Measurements from ENCODE around the gene SYNE2.
A peak's percentile ranks its signal among the peaks of the same experiment; 100 is the strongest.

GRCh38 chr14:64221391-64222003 lies 368.7 kb downstream of the SYNE2 start:
- TF ChIP-seq, protein P1, sequence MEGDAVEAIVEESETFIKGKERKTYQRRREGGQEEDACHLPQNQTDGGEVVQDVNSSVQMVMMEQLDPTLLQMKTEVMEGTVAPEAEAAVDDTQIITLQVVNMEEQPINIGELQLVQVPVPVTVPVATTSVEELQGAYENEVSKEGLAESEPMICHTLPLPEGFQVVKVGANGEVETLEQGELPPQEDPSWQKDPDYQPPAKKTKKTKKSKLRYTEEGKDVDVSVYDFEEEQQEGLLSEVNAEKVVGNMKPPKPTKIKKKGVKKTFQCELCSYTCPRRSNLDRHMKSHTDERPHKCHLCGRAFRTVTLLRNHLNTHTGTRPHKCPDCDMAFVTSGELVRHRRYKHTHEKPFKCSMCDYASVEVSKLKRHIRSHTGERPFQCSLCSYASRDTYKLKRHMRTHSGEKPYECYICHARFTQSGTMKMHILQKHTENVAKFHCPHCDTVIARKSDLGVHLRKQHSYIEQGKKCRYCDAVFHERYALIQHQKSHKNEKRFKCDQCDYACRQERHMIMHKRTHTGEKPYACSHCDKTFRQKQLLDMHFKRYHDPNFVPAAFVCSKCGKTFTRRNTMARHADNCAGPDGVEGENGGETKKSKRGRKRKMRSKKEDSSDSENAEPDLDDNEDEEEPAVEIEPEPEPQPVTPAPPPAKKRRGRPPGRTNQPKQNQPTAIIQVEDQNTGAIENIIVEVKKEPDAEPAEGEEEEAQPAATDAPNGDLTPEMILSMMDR (IDR thresholded peaks at IDR 0.05 in 4 of 5, conservative IDR thresholded peaks at IDR 0.05 in 1 of 5), result no peak
- peak; percentile 21 to 52 for TF ChIP-seq POLR2A (IDR thresholded peaks at IDR 0.05)
